NCI-H510A treated with DMSO at 0.1 percent for 48 hours (cell line): ENCODE data around the gene PARVG.
"Not testable (repeated sequence)": the region's sequence is repeated elsewhere in the genome, so short reads cannot be mapped to it uniquely, and the experiment has no call there.

Experiments
- DNase-seq: peaks from one replicate; lab custom pipeline; 2025; lab: John Stamatoyannopoulos, UW

Gene PARVG

DNA sequence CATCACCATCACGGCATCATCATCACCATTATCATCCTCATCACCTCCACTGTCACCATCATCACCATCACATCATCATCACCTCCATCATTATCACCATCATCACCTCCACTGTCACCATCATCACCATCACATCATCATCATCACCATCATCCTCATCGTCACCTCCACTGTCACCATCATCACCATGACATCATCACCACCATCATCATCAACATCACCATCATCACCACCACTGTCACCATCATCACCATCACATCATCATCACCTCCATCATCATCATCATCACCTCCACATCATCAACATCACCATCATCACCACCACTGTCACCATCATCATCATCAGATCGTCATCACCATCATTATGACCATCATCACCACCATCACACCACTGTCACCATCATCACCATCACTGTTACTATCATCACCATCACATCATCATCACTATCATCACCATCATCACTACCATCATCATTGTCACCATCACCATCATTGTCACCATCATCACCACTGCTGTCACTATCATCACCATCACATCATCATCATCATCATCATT is 32.8 kb downstream of the PARVG start:
- no peak for DNase-seq

DNA sequence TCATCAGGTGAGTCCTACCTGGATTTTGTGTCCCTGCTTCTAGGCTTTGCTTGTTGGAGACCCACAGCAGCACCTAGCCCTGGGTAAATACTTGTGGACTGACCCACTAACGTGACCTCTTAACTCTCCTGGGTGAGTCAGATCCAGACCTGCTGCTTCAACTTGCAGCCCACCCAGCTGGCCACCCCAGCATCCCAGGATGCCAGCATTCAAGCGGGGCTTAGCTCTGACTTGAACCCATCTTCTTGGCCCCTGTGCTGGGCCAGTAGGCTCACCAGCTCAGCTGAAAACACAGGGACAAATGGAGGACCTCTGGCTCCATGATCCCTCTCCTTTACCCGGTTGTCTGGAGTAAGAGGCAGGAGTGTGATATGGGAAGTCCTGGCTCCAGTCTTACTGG is 33.5 kb downstream of the PARVG start:
- no peak for DNase-seq

GRCh38 chr22:44214764-44215163 is 34.0 kb downstream of the PARVG start:
- no peak for DNase-seq

DNA sequence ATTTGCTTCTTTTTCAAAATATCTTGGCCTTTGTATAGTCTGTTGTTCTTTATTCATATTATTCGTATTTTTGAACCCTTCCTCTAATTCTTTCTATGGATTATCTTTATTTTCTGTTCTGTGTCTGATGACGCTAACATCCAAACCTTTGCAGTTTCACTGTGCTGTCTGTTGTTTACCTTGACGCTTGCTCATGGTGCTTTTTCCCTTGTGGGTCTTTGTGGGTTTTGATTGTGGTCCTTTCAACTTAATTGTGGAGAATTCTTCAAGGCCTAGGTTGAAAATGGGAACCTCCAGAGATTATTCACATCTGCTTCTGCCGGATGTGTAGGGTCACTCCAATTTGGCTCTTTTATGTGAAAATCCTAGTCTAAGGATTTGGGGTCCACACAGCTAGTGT is 34.6 kb downstream of the PARVG start:
- no peak for DNase-seq

GRCh38 chr22:44217346-44217745 is 36.6 kb downstream of the PARVG start:
- no peak for DNase-seq

DNA sequence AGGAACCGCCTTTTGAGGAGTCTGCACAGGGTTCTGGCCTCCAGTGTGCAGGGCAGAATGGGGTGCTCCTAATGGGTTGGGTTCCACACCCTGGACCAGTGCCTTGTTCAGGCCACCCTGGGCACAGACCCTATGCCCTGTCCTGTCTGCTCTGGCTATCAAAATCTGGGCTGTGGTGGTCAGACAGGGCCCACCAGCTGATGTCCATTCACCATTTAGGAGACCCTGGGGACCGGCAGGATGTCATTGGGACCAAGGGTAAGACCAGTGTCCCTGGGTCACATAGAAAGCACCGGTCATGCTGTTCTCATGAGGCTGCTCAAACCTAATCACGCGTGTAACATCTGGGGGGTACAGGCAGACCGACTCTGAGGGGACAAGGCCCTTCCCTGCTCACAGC is 37.3 kb downstream of the PARVG start:
- DNase-seq, result no peak

DNA sequence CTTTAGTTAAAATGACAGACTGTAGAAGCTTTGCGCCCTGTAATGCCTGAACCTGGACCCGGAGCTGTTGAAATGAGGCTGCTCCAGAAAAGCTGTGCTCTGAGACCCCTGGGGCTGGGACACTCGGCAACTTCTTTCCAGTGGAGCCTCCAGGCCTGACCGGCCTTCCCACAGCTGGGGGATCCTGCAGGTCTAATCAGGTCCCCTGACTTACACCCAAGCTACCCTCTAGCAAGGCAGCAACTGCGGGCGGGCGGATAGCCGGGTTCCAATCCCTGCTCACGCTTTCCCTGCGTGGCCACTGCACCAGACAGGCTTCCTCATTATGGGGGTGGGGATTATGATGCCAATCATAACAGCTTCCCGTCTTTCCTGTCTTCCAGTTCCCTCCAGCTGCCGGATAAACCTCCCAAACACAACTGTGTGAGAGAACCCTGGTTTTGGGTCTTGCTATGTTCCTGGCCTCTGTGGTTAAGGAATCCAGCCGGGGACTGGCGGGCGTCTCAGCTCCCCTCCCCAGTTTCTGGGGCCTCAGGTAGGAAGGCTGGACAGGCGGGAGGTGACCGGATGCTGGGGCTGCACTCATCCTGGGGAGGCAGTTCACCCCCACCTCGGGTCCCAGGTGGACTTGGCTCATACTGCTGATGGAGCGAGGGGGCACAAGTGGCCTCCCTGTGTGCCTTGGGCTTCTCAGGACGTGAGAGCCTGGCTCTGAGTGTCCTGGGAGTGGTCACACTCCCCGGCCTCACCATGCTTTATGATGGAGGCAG is 38.6 kb downstream of the PARVG start:
- DNase-seq, result no peak

GRCh38 chr22:44220727-44221680 is 40.3 kb downstream of the PARVG start:
- no peak for DNase-seq

DNA sequence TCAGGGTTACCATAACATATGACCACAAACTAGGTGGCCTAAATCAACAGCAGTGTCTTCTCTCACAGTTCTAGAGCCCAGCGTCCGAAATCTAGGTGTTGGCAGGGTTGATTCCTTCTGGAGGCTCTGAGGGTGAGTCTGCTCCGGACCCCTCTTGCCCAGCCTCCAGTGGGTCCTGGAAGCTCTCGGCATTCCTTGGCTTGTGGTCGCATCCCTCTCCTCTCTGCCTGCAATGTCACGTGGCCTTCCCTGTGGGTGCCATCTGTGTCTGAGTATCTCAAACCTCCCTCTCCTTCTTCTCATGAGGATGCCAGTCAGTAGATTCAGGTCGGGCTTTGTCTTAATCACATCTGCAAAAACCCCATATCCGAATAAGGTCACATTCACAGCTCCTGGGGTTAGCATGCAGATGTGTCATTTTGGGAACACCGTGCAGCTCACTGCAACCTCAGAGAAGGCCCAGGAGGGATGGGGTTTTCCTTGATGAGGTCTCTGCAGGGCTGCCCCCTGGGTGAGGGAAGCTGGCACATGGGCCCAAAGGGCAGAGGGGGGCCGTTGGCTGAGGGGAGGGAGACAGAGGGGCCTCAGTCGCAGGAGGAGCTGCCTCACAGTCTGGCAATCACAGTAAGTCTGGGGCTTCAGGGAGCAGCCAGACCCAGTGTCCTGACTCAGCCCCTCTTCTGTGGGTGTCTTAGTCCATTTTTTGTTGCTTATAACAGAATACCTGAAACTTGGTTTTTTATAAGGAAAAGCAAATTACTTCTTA is 41.2 kb downstream of the PARVG start:
- DNase-seq, result no peak

DNA sequence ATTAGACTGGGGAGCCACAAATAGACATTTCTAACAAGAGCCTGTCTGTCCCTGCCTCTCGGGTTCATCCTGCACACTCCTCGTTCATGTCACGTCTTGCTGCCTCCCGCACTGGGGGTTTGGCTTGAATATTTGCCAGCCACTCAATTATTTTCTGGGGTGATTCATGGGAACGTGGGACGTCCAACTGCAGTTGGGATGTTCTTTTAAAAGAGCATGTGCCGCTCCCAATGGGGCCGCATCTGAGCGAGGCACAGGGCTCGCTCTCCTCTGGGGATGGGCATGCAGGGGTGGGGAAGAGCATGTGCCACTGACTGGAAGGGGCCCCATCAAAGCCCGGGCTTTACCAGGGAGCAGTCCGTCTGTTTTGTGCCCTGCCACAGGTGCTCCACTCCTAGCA is 43.4 kb downstream of the PARVG start:
- DNase-seq, result no peak

DNA sequence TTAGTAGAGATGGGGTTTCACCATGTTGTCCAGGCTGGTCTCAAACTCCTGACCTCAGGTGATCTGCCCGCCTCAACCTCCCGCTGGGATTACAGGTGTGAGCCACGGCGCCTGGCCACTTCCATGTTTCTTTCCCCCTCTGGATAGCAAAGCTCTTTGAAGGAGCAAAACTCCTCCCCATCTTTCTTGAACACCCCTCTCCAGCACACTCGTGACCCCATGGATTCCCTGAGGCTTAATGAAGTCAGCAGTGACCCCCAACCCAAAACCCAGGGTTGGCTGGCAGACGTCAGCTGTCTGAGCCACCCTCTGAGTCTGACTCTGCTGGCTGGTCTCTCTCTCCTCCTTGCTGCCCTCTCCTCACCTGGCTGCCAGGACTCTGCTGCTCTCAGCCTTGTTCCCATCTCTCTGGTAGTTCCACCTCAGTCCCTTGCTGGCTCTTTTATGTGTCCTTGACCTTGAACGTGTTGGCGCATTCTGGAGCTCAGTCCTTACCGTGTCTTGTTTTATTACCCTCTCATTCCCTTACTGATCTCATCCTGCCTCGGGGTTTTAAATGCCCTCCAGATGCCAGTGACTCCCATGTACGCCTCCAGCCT is 44.5 kb downstream of the PARVG start:
- DNase-seq, result no peak

DNA sequence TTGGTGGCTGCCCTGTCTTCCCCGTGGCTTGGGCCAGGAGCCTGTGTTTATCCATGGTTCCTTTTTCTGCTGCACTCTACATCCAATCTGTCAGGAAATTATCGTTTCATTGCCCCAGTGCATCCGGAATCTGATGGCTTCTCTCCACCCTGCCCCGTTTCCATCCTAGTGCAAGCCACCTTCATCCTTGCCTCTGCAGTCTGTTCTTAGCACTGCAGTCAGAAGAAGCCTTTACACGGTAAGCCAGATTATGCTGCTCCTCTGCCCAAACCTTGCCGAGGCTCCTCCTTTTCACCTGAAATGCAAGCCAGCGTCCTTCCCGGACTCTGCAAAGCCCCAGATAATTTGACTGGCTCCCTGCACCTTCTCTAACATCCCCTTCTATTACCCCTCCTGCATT is 45.1 kb downstream of the PARVG start:
- DNase-seq, result no peak

DNA sequence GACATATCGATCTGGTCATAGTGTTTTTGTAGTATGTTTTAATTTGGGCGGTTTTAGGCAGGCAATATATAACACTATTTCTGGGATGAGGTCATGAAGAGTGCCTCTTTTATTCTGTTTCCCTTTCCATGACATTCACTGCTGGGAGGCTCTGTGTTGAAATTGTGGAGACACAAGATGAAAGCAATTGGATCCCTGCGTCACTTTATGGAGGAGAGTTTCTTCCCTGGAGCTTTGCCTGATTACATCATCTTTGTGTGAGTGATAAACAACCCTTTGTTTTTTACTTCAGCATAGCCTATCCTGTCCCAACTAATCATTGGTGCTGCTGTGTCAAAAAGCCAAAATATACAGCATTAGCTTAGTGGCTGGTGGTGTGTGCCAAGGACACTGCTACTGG is 48.6 kb downstream of the PARVG start:
- DNase-seq, result no peak

DNA sequence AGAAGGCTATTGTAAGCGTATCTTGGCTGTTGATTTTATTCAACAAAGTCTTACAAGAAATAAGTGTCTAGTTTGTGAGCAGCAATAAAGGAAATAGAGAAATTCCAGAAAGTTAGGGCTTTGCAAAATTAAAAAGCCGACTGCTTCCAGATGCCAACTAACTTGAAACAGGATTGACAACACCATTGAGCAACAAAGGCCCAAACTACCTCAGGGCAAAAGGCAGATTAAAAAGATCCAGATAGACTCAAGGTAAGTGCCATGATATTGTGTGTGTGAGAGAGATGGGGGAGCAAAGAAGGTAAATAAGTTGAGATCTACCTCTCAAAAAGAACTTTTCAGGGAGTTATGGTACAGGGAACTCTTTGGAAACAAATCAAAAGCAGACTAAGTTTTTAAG is 49.1 kb downstream of the PARVG start:
- DNase-seq, result no peak

DNA sequence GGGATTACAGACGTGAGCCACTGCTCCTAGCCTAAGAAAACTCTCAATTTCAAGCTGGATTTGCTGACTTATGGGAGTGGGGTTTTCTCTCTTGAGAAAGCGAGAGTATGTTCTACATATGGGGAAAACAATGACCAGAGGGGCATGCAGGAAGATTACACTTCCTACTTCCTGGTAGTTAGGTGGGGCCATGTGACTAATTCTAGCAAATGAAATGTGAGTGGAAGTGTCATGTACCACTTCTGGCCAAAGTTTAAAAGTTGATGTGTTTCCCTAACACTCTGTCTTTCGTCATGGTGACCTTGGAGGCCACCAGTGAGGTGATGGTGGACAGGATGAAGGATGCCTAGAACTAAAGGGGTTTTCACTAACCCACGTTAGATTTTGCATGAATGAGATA is 50.5 kb downstream of the PARVG start:
- DNase-seq, result no peak

DNA sequence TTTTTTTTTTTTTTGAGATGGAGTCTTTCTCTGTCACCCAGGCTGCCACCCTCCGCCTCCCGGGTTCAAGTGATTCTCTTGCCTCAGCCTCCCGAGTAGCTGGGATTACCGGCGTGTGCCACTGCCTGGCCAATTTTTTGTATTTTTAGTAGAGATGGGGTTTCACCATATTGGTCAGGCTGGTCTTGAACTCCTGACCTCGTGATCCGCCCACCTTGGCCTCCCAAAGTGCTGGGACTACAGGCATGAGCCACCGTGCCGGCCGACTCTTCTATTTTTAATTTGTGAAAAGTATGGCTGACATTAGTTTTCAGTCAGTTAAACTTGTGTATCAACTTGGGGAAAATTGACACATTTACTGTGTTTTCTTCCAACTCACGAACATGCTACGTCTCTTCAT is 53.6 kb downstream of the PARVG start:
- not testable (repeated sequence) for DNase-seq

GRCh38 chr22:44237290-44237689 is 56.6 kb downstream of the PARVG start:
- DNase-seq, result no peak

DNA sequence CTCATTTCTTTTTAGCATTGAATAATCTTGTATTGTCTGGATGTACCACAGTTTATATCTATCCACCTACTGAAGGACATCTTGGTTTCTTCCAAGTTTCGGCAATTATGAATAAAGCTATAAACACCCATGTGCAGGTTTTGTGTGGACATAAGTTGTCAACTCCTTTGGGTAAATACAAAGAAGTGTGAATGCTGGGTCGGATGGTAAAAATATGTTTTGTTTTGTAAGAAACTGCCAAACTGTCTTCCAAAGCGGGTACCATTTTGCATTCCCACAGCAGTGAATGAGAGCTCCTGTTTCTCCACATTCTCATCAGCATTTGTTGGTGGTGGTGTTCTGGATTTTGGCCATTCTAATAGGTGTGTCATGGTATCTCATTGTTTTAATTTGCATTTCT is 60.4 kb downstream of the PARVG start:
- not testable (repeated sequence) for DNase-seq

GRCh38 chr22:44242946-44243724 is 62.4 kb downstream of the PARVG start:
- DNase-seq, result no peak

DNA sequence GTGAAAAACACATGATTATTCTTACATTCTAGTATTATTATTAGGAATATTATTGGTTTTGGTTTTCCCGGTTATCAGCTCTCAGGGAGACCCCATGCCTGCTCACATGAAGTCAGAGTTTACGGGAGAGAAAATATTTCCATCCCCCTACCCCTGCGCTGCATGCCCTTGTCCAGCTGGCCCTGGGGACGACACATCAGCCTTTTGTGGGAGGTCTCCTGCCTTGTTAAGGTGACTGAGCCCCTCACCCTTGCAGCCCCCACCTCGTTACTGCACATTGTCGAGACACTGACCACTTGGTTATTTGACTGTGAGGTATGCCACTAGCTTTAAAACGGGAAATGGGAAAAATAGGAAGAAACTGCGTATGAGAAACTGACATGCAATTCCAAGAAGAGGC is 63.0 kb downstream of the PARVG start:
- DNase-seq, result no peak

DNA sequence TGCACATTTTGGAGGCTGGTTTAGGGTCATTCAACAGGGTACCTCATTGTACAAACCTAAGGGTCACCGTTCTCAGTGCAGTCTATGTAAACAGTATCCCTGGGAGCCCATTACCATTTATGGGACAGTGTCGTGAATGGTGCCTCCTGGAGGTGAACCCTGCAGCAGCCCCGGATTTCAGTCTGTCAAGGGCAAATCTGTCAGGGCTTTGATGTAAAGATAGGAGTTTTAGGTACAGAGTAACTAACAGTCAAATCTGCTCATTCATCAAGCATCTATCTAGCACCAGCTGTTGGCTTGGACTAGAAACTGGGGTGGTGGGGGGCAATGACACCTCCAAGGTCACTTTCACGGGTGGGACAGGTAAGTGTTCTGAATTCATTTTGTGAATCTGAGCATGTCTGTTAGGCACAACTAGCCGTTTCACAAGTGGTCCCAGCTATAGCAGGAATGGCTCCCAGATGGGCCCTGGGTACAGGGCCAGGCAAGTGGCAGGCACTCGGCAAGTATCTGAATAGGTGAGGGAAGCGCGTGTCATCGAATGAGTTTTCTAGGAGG is 63.6 kb downstream of the PARVG start:
- DNase-seq, result no peak
